GM12878 (cell line): ENCODE measurements around the gene USP46. TPM values are rescaled to one million over a fixed set of nuclear protein-coding genes. Genes with fewer than 3 reads are reported as not detected.

Experiments
- ATAC-seq: fragments of 200-7000 bp; cut with Tn5 transposase; 3 replicates; pipeline ENCODE4 v1.9.1; 2020; ENCODE audit warnings: mild to moderate bottlenecking, moderate library complexity
- BruUV-seq: library from RNA; stranded (reverse); fragments of 400-500 nt; replicated peaks from 2 replicates; lab custom pipeline; 2021; lab: Mats Ljungman, UMichigan
- CTCF ChIA-PET: fragments of 300-600 bp; sonication (Branson Sonifier 250); formaldehyde crosslinking; extraction: SDS; loops from one replicate; lab custom pipeline; 2021; ENCODE audit warnings: inconsistent platforms; lab: Yijun Ruan, JAX
- POLR2A ChIA-PET: fragments of 350-600 bp; formaldehyde crosslinking; extraction: SDS; loops from one replicate; lab custom pipeline; 2021; ENCODE audit warnings: inconsistent platforms; lab: Charles Lee
- RAD21 ChIA-PET: fragments of 300-600 bp; sonication (Branson Sonifier 250); formaldehyde crosslinking; loops from one replicate; lab custom pipeline; 2023; ENCODE audit warnings: antibody characterized with exemption; ENCODE audit not compliant: unreplicated experiment; lab: Charles Lee
- SMC1A ChIA-PET: fragments of 300-600 bp; sonication (Branson Sonifier 250); formaldehyde crosslinking; loops from one replicate; lab custom pipeline; 2023; ENCODE audit not compliant: unreplicated experiment, uncharacterized antibody; lab: Charles Lee
- DNase-seq: peaks from one replicate; pipeline ENCODE4 v3.0.0-alpha.2; 2011; ENCODE audit warnings: low read depth, low spot score
- FAIRE-seq: peaks from 3 replicates; lab custom pipeline; 2011; peaks lifted over from hg19 to GRCh38; lab: Jason Lieb, UNC
- H2AFZ ChIP-seq: 2 replicates; pipeline ENCODE4 v1.6.0; 2011; ENCODE audit warnings: low read depth, low read length, control low read depth; ENCODE audit not compliant: control insufficient read depth
- H3K27ac ChIP-seq: 2 replicates; pipeline ENCODE4 v1.5.1; 2011; ENCODE audit warnings: control low read depth; ENCODE audit not compliant: control insufficient read depth, insufficient read depth
- H3K27me3 ChIP-seq, 2 experiments: replicated peaks in 1 of 2; 2 replicates each; pipeline versions ENCODE4 v1.6.0 to v1.6.1; 2011; ENCODE audit warnings: low read length in 1 of 2; ENCODE audit not compliant: control insufficient read depth in 2 of 2, insufficient read depth in 2 of 2
- H3K36me3 ChIP-seq, 2 experiments: 2 replicates each; pipeline ENCODE4 v1.5.1; 2011; ENCODE audit warnings: low read length in 1 of 2; ENCODE audit not compliant: control insufficient read depth in 2 of 2, insufficient read depth in 2 of 2
- H3K4me1 ChIP-seq: 2 replicates; pipeline ENCODE4 v1.6.1; 2011; ENCODE audit warnings: mild to moderate bottlenecking, low read length, moderate library complexity, mixed read lengths; ENCODE audit not compliant: control insufficient read depth, insufficient read depth
- H3K4me2 ChIP-seq: 2 replicates; pipeline ENCODE4 v1.6.0; 2011; ENCODE audit warnings: control low read depth; ENCODE audit not compliant: control insufficient read depth, insufficient read depth
- H3K4me3 ChIP-seq: fragments of 200-600 bp; sonication (generic); 2 replicates; pipeline ENCODE4 v1.5.1; 2016
- H3K79me2 ChIP-seq: 2 replicates; pipeline ENCODE4 v1.6.0; 2011; ENCODE audit warnings: low read length; ENCODE audit not compliant: control insufficient read depth, insufficient read depth
- H3K9ac ChIP-seq: 2 replicates; pipeline ENCODE4 v1.8.0; 2011; ENCODE audit warnings: low read length, control low read depth, mixed read lengths; ENCODE audit not compliant: control insufficient read depth, insufficient read depth
- H3K9me3 ChIP-seq: replicated peaks from 3 replicates; pipeline ENCODE4 v1.5.1; 2011; ENCODE audit warnings: mild to moderate bottlenecking, low read length; ENCODE audit not compliant: control insufficient read depth, insufficient read depth
- H4K20me1 ChIP-seq: 2 replicates; pipeline ENCODE4 v1.6.0; 2011; ENCODE audit not compliant: control insufficient read depth, insufficient read depth
- BACH1 ChIP-seq: fragments of 450-650 bp; IDR thresholded peaks from 2 replicates; pipeline ENCODE4 v1.6.1; 2017; ENCODE audit warnings: mild to moderate bottlenecking, borderline replicate concordance
- CREB1 ChIP-seq: IDR thresholded peaks from 2 replicates; pipeline ENCODE4 v1.6.1; 2012; ENCODE audit warnings: low read depth, mild to moderate bottlenecking, inconsistent platforms
- HDAC6 ChIP-seq: fragments of 200-600 bp; sonication (generic); IDR thresholded peaks from one replicate; pipeline ENCODE4 v1.8.0; 2017; ENCODE audit warnings: antibody characterized with exemption; ENCODE audit not compliant: unreplicated experiment
- KLF5 ChIP-seq: fragments of 450-650 bp; IDR thresholded peaks from 2 replicates; pipeline ENCODE4 v1.6.1; 2014; ENCODE audit warnings: mild to moderate bottlenecking; ENCODE audit not compliant: partially characterized antibody
- POLR2AphosphoS5 ChIP-seq: IDR thresholded peaks from 2 replicates; pipeline ENCODE4 v1.6.1; 2011; ENCODE audit warnings: mild to moderate bottlenecking, low read length, inconsistent platforms
- SMAD1 ChIP-seq: fragments of 450-650 bp; IDR thresholded peaks from 2 replicates; pipeline ENCODE4 v1.6.1; 2018; ENCODE audit warnings: mild to moderate bottlenecking, low read depth; ENCODE audit not compliant: partially characterized antibody
- in situ Hi-C: fragments of 300-500 bp; cut with MboI; formaldehyde crosslinking; loops from 9 replicates; pipeline ENCODE4 v1.14.3; 2018; ENCODE audit warnings: mixed read lengths
- intact Hi-C: fragments of 100-400 bp; cut with micrococcal nuclease; formaldehyde crosslinking; loops from one replicate; pipeline ENCODE4 v1.14.2; 2022; ENCODE audit not compliant: unreplicated experiment
- polyA plus RNA-seq, 11 experiments: library from polyadenylated mRNA; depleted of rRNA in 4 of 11; unstranded in 6 of 11; stranded (reverse) in 5 of 11; fragments of >200 nt; fragmentation: Nextera tagmentation in 4 of 11; fragmentation: Illumina TruSeq in 1 of 11; extraction: Ambion mirVana in 4 of 11; extraction: Trizol in 1 of 11; gene quantifications; 1 replicate in 1 of 11; 2 replicates in 10 of 11; pipeline versions ENCODE4 v1.2.1 to v1.2.3, GENCODE V29; 2011 to 2016; ENCODE audit warnings: inconsistent platforms in 2 of 11, missing spikeins in 2 of 11, low read depth in 1 of 11
- total RNA-seq, 4 experiments: library from RNA; depleted of rRNA in 3 of 4; stranded (reverse); fragments of >200 nt in 3 of 4; fragmentation: Illumina TruSeq in 1 of 4; extraction: Trizol in 1 of 4; gene quantifications; 2 replicates each; pipeline versions ENCODE4 v1.2.1 to v1.2.3, GENCODE V29; 2013 to 2021
- TF ChIP-seq, protein P1 (sequence below): IDR thresholded peaks from 2 replicates; pipeline ENCODE4 v1.6.1; 2012; ENCODE audit warnings: low read depth, low read length, improper control_type of control experiment

USP46 gene
- total and polyA plus RNA-seq, 10 of the 15 experiments (the other 5 are each of a cell fraction or from before 2014, with no cell fraction given), result 5.3 to 20.1 (median 12.0) TPM

DNA sequence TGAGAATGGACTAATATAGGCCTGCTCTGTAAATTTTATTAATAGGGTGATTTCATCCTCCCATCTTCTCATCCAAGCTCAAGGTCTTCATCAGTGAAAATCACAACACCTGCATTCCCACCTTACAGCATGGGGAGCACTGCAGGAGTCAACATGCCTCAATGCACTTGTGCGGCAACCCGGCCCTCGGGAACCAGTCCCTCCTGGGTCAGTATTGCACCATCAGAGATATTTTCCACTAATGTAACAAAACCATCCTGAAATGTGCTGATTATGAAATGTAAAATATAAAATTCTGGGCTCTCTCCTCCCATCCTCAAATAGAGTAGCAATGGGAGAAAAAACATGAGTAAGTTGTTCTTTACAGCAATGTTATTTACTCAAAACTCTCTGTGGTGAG lies 13.0 kb downstream of the USP46 start (continued):
- TF ChIP-seq, protein P1, sequence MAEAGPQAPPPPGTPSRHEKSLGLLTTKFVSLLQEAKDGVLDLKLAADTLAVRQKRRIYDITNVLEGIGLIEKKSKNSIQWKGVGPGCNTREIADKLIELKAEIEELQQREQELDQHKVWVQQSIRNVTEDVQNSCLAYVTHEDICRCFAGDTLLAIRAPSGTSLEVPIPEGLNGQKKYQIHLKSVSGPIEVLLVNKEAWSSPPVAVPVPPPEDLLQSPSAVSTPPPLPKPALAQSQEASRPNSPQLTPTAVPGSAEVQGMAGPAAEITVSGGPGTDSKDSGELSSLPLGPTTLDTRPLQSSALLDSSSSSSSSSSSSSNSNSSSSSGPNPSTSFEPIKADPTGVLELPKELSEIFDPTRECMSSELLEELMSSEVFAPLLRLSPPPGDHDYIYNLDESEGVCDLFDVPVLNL, result no peak
- TF ChIP-seq SMAD1 (no peak), POLR2AphosphoS5 (no peak), KLF5 (no peak)

DNA sequence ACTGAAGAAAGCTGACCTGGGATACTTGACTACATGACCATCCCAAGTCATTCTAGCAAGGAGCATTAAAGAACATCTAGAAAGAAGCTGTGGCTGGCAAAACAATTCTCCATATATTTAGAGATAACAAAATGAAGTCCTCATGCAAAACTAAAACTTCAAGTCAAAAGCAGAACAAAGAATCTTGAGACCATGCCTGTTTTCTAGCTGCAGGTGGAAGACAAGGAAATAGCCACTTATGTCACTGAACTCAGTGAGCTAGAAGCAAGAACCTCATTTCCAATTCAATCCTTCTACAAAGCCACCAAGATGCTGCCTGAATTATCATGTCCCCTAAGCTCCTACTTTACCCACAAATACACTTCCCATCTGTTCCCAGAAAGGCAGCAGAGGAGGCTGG lies 13.8 kb downstream of the USP46 start:
- intact Hi-C loops, result loop anchor here (10.0 kb wide), 1 partner anchor 610 kb away; the partner anchor contains the start of gene SGCB
- Histone ChIP-seq H2AFZ (no peak overlapping the region), H4K20me1 (no peaks in the 10 kb centered on the region), H3K4me3 (peak overlapping the region; percentile 10; the same call in 1 of the 2 replicates), H3K4me1 (peaks cover 46% of the 10 kb centered on the region), H3K9ac (peak overlapping the region; percentile 52), H3K36me3 (no peaks in the 10 kb centered on the region), H3K27ac (peak overlapping the region; percentile 69), H3K27me3 (no peaks in the 10 kb centered on the region), H3K9me3 (peaks cover 8% of the 10 kb centered on the region; the same call in 2 of the 3 replicates), H3K79me2 (peaks cover 50% of the 10 kb centered on the region), H3K4me2 (peak overlapping the region; percentile 7; the same call in 1 of the 2 replicates)
- TF ChIP-seq CREB1 (no peak), HDAC6 (no peak), BACH1 (no peak)
- no peak for DNase-seq
- RAD21 ChIA-PET, result interaction anchor here (0.7 kb wide), 2 partner anchors 152 to 594 kb away, joined by 3 read pairs; partner anchors contain the start of gene SPATA18
- POLR2A ChIA-PET, result interaction anchor here (0.6 to 4.8 kb wide), 5 partner anchors 13 to 1015 kb away, joined by 3 to 30 read pairs (median 4); partner anchors contain the start of gene USP46
- CTCF ChIA-PET, result interaction anchor here (0.8 to 1.3 kb wide), 3 partner anchors 12 to 28 kb away, joined by 3 to 4 read pairs (median 3); no protein-coding TSS in a partner anchor
- SMC1A ChIA-PET, result interaction anchor here (0.6 to 1.2 kb wide), 6 partner anchors 8 to 39 kb away, joined by 3 to 5 read pairs (median 3); no protein-coding TSS in a partner anchor
- no TSS peak for BruUV-seq
- FAIRE-seq, result no peak
- in situ Hi-C loops, result no loop called here
- ATAC-seq, result no peak
